NCI-H2196 (cell line): ENCODE data around the gene TTC36.
"Not testable (repeated sequence)": the region's sequence is repeated elsewhere in the genome, so short reads cannot be mapped to it uniquely, and the experiment has no call there.

Experiments used
- DNase-seq: peaks from one replicate; lab custom pipeline; 2025; ENCODE audit not compliant: unreplicated experiment; lab: John Stamatoyannopoulos, UW

The TTC36 gene

GRCh38 chr11:118527109-118527508, at the start of gene TTC36:
TSS of gene TTC36 (plus strand) at chr11:118527474. CDS start at chr11:118527495, 21 bp downstream.
- DNase-seq: no peak

GRCh38 chr11:118481238-118481637, 46.0 kb upstream of the TTC36 start:
- DNase-seq: not testable (repeated sequence)

GRCh38 chr11:118484405-118484804, 42.9 kb upstream of the TTC36 start:
- DNase-seq: no peak

- DNase-seq: no peak
Observed at GRCh38 chr11:118485273-118485672, 42.0 kb upstream of the TTC36 start.

- DNase-seq: peak; percentile 62
Observed at GRCh38 chr11:118488480-118489109, 38.7 kb upstream of the TTC36 start.

- DNase-seq: no peak
Observed at GRCh38 chr11:118491041-118491440, 36.2 kb upstream of the TTC36 start.

- DNase-seq: no peak
Observed at GRCh38 chr11:118497831-118498230, 29.4 kb upstream of the TTC36 start.

GRCh38 chr11:118503216-118503615, 24.1 kb upstream of the TTC36 start:
- DNase-seq: no peak

- DNase-seq: no peak
Observed at GRCh38 chr11:118511601-118512000, 15.7 kb upstream of the TTC36 start.

GRCh38 chr11:118514103-118514502, 13.2 kb upstream of the TTC36 start:
- DNase-seq: no peak

GRCh38 chr11:118519549-118519948, 7.7 kb upstream of the TTC36 start:
- DNase-seq: no peak

- no peak for DNase-seq
Observed at GRCh38 chr11:118521892-118522311, 5.4 kb upstream of the TTC36 start.

- peak; percentile 22 for DNase-seq
Observed at GRCh38 chr11:118522571-118523072, 4.7 kb upstream of the TTC36 start.

- no peak for DNase-seq
Observed at GRCh38 chr11:118524356-118524755, 2.9 kb upstream of the TTC36 start.

GRCh38 chr11:118524757-118525470, 2.4 kb upstream of the TTC36 start:
- no peak for DNase-seq

- no peak for DNase-seq
Observed at GRCh38 chr11:118526688-118527087, 586 bp upstream of the TTC36 start.

- DNase-seq: no peak
Observed at GRCh38 chr11:118528511-118528910, 1.2 kb downstream of the TTC36 start.

- DNase-seq: no peak
Observed at GRCh38 chr11:118529584-118530175, 2.4 kb downstream of the TTC36 start.

- DNase-seq: peak; percentile 66
Observed at GRCh38 chr11:118530180-118530682, 3.0 kb downstream of the TTC36 start.

- peak; percentile 69 for DNase-seq
Observed at GRCh38 chr11:118530683-118531596, 3.7 kb downstream of the TTC36 start, which contains the start of gene TMEM25. TSS of gene TMEM25 (plus strand) at chr11:118531192. CDS start at chr11:118531802, 610 bp downstream.
